Ammon's horn (tissue), 1 donor: Measurements from ENCODE around the gene BRSK2.

ENCODE experiments used
- DNase-seq: peaks from one replicate; pipeline ENCODE4 v3.0.0-alpha.2; 2016; ENCODE audit warnings: low spot score

BRSK2 gene

DNA sequence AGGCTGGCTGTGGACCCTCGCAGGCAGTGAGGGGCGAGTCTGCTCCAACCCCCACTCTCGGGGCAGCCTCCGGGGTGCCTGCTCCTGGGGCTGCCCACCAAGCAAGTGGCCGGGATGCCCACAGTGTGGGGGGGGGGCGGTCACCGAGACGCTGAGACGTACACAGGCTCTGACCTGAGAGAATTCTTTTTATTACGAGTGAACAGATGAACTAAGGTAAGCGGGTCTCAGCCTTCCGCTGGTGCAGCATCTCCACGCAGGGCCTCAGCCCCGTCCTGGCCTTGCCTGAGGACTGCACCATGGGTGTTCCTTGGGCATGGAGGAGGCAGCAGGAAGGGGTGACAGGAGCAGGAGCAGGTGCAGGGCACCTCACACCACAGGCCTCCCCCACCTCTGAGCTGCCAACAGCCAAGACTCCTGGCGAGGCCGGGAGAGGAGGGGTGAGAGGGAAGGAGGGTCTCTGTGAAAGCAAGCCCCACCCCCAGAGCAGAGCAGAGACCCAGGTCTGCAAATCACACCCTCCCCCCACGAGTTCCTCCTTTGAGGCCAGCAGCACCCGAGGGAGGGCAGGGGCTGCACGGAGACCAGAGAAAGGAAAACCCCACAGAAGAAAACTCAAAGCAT is 79.7 kb downstream of the BRSK2 start:
- DNase-seq = no peak

GRCh38 chr11:1469911-1470680 is 80.4 kb downstream of the BRSK2 start:
- DNase-seq = no peak

DNA sequence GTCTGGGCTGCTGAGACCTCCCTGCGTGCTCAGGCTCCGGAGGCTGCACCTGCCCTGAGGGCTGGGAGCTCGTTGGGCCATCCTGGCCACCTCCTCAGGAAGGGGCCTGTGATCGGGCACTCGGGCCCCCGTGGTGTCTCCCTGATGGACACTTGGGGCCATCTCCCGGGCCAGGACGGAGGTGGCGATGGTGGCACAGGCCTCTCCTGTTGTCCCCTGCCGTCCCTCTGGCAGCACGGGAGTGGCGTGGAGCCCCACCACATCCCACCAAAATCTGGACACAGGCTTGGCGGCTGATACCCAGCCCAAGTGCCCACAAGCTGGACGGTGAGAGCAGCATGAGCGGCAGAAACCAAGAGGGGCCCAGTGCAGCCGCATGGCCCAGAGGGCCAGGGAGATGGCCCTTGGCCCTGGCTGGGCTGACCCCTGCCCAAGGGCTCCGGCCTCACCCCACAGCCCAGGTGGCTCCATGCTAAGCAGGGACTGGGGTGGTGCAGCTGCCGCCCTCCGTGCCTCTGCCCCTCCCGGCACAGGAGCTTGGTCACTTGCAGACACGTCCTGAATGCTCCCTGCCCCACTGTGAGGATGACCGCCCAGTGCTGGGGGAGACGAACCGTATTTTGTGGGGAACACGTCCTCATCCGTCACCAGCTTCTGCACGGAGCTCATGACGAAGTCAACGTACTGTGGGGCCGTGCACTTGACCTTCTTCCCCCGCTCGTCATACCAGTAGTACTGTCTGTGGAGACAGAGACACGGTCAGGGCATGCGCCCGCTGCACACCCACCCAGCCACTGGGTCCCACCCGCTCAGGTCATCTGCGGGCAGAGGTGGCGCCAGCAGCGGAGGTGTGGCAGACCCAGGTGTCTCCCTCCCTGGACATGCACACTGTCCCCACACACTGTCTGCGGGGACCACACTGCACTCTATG is 81.2 kb downstream of the BRSK2 start:
- no peak for DNase-seq

- no peak for DNase-seq
These were observed 82.0 kb downstream of the BRSK2 start for GRCh38 chr11:1471736-1472135.

DNA sequence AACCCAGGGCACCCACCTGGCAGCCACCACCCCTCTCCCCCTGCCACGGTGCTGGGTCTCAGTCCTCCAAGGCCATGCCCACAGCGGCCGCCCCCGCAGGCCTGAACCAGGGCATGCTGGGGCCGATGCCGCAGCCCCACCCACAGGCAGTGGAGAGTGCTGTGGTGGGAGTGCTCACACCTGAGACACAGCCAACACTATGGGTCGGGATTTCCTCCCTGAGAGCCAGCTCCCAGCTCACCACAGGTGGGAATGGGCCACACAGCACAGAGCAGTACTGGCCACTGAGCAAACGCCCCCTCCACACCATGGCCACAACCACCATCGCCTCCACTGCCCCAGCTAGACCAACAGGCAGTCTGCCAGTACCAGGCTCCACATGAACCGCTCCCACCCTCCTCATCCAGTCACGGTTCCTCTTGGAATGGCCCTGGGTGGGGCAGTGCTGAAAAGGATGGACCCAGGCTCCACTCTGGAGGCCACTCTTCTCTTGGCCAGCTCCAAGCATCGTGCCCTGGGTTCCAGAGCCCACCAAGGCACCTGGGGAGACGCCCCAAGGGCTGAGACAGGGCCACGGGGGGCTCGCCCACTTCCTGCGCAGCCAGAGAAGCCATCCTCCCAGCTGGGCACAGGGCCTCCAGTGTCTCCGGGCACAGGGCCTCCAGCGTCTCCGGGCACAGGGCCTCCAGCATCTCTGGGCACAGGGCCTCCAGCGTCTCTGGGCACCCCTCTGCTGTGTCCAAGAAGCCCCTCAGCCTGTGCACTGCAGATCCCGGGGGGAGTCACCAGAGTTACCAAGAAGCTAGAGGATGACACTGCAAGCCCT is 82.7 kb downstream of the BRSK2 start:
- DNase-seq = no peak

- no peak for DNase-seq
These were observed 83.4 kb downstream of the BRSK2 start for GRCh38 chr11:1473011-1473628.

DNA sequence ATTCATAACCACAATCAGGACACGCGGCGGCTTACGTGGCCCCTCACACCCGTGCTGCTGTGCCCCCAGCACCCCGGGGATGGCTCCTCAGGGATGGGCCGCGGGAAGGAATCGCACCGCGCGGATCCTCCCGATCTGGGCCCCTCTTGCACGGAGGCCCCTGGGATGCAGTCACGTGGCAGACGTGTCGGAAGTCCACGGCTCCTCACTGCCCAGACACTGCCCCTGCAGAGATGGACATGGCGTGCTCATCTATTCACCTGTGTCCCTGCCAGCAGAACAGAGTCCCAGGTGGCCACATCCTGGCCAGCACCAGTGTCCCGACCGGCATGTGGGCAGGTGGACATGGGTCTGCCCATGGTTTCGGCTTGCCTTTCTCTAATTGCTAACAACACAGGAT is 84.1 kb downstream of the BRSK2 start:
- DNase-seq = no peak

GRCh38 chr11:1475841-1476240 is 86.1 kb downstream of the BRSK2 start:
- no peak for DNase-seq

DNA sequence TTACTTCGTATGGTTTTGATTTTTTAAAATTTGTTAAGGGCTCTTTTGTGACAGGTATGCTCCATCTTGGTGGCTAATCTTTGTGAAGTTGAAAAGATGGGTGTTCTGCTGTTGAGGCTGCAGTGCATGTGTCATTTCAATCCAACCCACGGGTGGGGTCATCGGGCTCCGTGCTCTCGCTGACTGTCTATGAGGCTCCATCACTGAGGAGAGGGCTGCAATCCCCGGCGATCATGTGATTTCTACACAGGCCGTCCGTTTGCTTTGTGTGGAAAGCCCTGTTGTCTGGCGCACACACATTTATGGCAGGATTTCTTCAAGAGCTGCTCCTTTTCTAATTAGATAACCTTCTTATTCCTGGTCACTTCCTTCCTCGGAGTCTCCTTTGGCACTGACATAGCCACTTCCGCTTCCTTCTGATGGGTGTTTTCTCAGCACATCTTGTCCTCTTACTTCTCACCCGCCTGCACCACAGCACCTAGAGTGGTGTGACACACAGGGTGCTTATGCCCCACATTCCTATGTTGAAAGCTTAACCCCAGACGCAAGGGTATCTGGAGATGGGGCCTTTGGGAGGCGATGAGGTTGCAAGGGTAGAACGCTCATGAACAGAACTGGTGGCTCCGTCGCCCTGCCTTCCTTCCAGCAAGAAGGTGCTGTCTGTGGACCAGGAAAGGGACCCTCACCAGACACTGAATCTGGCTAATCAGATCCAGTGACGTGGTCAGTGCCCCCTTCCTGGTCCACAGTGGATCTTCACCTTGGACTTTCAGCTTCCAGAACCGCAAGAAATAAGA is 87.4 kb downstream of the BRSK2 start:
- DNase-seq = no peak

GRCh38 chr11:1478011-1478410 is 88.3 kb downstream of the BRSK2 start:
- DNase-seq = no peak

DNA sequence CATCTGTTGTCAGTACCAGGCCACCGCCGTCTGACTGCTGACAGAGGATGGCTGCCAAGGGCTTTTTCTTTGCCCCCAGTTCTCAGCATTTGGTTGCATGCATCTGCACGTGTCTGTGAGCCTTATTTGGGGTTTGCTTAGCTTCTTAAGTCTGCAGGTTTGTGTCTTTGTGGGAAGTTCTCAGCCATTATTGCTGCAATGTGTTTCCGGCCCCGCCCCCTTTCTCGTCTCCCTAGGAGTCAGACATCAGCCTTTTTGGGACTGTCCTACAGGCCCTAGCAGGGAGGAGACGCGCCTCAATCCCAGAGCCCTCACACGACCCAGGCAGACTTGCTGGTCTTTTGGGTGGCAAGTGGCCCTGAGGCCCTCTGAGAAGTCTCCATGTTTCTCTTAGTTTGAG is 88.8 kb downstream of the BRSK2 start:
- DNase-seq = no peak

- no peak for DNase-seq
These were observed 89.4 kb downstream of the BRSK2 start for GRCh38 chr11:1479006-1479677.

- DNase-seq = no peak
These were observed 90.0 kb downstream of the BRSK2 start for GRCh38 chr11:1479678-1480118.

DNA sequence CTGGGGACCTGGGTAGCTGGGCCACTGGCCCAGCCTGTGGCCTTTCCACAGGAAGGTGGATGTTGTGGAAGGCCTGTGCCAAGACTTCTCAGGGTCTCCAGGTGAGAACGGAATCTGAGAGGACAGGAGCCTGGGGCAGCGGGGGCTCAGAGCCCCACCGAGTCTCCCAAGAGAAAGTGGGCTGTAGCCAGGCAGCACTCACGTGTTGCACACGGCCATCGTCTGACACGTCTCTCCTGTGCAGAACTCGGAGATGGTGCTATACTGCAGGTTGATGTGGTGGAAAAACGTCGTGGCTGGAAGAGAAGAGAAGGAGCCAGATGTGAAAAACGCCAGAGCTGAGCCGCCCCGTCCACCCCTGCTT is 90.4 kb downstream of the BRSK2 start:
- DNase-seq = no peak

- no peak for DNase-seq
These were observed 91.1 kb downstream of the BRSK2 start for GRCh38 chr11:1480555-1481482.

DNA sequence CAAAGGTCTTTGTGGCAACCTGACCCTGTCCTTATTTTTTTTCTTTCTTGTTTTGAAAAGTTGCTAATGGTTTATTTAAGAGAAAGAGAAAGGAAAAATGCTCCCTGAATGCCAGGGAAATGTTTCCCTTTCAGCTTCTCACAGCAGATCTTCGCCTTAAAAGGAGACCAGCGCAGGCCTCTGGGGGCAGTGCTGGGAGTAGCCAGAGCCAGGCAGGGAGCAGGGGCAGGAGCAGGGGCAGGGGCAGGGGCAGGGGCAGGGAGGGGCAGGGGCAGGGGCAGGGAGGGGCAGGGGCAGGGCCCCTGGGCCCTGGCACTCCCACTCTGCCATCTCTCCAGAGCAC is 91.7 kb downstream of the BRSK2 start:
- no peak for DNase-seq

DNA sequence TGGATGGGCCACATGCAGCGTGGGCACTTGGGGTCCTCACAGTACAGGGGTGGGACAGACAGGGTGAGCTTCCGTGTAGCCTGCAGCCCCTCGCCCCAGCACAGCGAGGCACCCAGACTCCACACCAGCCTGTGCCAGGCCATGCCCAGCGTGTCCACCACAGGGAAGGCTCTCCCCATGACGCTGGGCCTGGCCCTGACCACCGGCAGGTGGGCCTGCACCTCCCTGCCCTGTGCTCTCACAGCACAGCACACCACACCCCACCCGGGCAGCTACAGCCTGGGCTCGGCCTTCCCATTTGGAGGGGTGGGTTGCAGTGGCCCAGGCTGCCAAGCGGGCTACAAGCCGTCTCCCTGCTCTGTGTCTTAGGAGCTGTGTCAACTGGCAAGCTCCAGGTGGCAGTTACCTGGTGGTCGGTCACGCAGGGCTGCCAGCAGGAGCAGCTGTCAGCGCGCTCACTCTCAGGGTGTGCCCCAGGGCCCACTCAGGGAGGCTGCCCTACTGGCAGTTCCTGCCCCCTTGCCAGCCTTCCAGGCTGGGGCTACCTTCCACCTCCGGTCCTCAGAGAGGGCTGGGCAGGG is 92.2 kb downstream of the BRSK2 start:
- DNase-seq = no peak

DNA sequence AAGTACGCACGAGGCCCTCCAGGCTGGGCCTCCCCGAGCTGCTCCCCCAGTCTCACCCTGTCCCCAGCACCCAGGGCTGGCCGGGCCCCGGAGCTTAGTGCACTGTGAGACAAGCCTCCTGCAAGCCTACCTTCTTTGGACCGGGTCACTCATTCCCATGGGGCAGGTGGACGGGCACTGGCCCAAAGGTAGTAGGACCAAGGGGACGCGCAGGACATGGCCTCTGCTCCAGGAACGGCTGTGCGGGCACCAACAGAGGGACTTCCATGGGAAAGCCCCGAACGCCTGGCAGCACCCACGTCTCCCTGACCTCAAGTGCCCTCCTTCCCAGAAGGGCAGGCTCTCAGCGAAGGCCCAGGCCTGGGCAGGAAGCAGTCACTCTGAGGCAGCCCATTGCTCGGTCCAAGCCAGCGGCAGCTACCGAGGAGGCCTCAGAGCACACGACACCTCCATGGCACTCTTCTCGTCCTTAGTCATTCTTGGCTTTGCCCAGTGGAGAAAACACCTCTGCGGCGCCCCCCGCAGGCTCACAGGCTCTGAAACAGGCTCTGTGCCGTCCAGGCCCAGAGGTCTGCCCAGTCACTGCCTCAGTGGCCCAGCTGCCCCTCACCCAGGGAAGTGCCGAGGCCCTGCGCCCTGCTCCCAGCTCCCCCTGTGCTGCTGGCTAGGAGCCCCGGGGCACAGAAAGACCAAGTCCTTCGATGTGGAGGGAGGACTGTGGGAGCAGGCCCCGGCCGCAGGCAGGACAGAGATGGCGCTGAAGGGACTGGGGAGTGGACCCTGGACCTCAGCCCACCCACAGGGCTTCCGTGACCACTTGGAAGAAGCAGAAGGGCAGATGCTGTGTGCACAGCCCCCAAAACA is 93.1 kb downstream of the BRSK2 start:
- no peak for DNase-seq
